ENCODE measurements around the gene POLR2B. TPM values are rescaled to one million over a fixed set of nuclear protein-coding genes. Genes with fewer than 3 reads are reported as not detected.

Gene POLR2B
- total RNA-seq, 1 experiment from 2014 or later: 108 TPM

- H2BK5ac ChIP-seq (ENCODE audit: insufficient read length, low read length): no peak overlapping the region
- H2AFZ ChIP-seq (ENCODE audit: low read length): no peak overlapping the region
- H3T11ph ChIP-seq (ENCODE audit: low read length): no peak overlapping the region
- peaks cover 6 to 9% of the 10 kb centered on the region in 2 experiments; a peak in 3 of 4 replicates for H3K4me1 Mint-ChIP-seq
- no peak overlapping the region for H2BK20ac ChIP-seq (ENCODE audit: low read depth, low read length, poor library complexity, severe bottlenecking)
- H4K91ac ChIP-seq (ENCODE audit: insufficient read length, low read depth, low read length): no peak overlapping the region
- no peak overlapping the region for H3K27ac ChIP-seq (ENCODE audit: insufficient read length, low read depth, low read length)
- H3K4ac ChIP-seq (ENCODE audit: low read depth, low read length): no peak overlapping the region
- H3K79me1 ChIP-seq (ENCODE audit: insufficient read depth, low read depth, low read length, poor library complexity, severe bottlenecking): no peaks in the 10 kb centered on the region
- no peaks in the 10 kb centered on the region for H4K20me1 ChIP-seq (ENCODE audit: control insufficient read depth, insufficient read depth, insufficient read length)
- H3K27me3 Mint-ChIP-seq (ENCODE audit: low read depth): no peaks in the 10 kb centered on the region
- H3K18ac ChIP-seq (ENCODE audit: insufficient read length, low read depth, low read length): no peak overlapping the region
- H2BK120ac ChIP-seq (ENCODE audit: low read depth, low read length, poor library complexity, severe bottlenecking): no peak overlapping the region
- no peak overlapping the region for H3K14ac ChIP-seq (ENCODE audit: insufficient read depth, low read length)
- no peak for TF ChIP-seq CTCF (conservative IDR thresholded peaks at IDR 0.05)
- peaks cover 42 to 63% (median 48%) of the 10 kb centered on the region in 3 experiments for H3K36me3 Mint-ChIP-seq (ENCODE audit: insufficient read depth in 1 of 3, low read depth in 3 of 3)
- peaks cover 16% of the 10 kb centered on the region for H3K79me2 ChIP-seq (ENCODE audit: insufficient read depth, low read length)
- no peak overlapping the region for H3K9ac ChIP-seq (ENCODE audit: extremely low read depth, insufficient read length, low read length)
- no peak overlapping the region for H4K8ac ChIP-seq (replicated peaks; ENCODE audit: insufficient read length, low read depth, low read length)
- H3K27me3 ChIP-seq (ENCODE audit: insufficient read depth, low read length): no peaks in the 10 kb centered on the region
- no peak overlapping the region for H2AK5ac ChIP-seq (ENCODE audit: insufficient read length, low read length)
- H4K5ac ChIP-seq (ENCODE audit: insufficient read length, low read depth, low read length): no peak overlapping the region
- DNase-seq: no peak
- WGBS (ENCODE audit: extremely low coverage, insufficient read length, low lambda C conversion rate): 100% methylated on average over 1 of the region's 2 CpGs
- no peaks in the 10 kb centered on the region; a peak in 3 of 5 replicates for H3K9me3 Mint-ChIP-seq
- no peak overlapping the region for H2BK15ac ChIP-seq (ENCODE audit: low read depth, low read length)
- no peak overlapping the region for H3K27ac Mint-ChIP-seq
- H3K23ac ChIP-seq (ENCODE audit: insufficient read length, low read depth, low read length): no peak overlapping the region
- no peaks in the 10 kb centered on the region for H3K9me3 ChIP-seq (ENCODE audit: control insufficient read depth, low read depth, low read length)
- no peak overlapping the region for H3K4me2 ChIP-seq (ENCODE audit: insufficient read depth, insufficient read length, low read length)
- H2BK12ac ChIP-seq (ENCODE audit: insufficient read length, low read depth, low read length): no peak overlapping the region
- H3K23me2 ChIP-seq (ENCODE audit: insufficient read length, low read depth, low read length, poor library complexity, severe bottlenecking): peaks cover 7% of the 10 kb centered on the region
- H3K56ac ChIP-seq (ENCODE audit: insufficient read length, low read depth, low read length): no peak overlapping the region
- H3K4me3 Mint-ChIP-seq: no peak overlapping the region
- H3K4me1 ChIP-seq (ENCODE audit: insufficient read depth, low read length): no peaks in the 10 kb centered on the region; the same call in 1 of the 2 replicates
Observed at GRCh38 chr4:56972389-56972788, 6.3 kb upstream of the POLR2B start.

Measured in H9 (cell line).